GM18511 (cell line): ENCODE results near the gene NDST4.
A peak's percentile ranks its signal among the peaks of the same experiment; 100 is the strongest.

Experiments used
- ATAC-seq: cut with Tn5 transposase; IDR thresholded peaks from one replicate; pipeline ENCODE4 v1.9.1; 2021; ENCODE audit warnings: mild to moderate bottlenecking, moderate library complexity; ENCODE audit not compliant: unreplicated experiment

Gene NDST4

DNA sequence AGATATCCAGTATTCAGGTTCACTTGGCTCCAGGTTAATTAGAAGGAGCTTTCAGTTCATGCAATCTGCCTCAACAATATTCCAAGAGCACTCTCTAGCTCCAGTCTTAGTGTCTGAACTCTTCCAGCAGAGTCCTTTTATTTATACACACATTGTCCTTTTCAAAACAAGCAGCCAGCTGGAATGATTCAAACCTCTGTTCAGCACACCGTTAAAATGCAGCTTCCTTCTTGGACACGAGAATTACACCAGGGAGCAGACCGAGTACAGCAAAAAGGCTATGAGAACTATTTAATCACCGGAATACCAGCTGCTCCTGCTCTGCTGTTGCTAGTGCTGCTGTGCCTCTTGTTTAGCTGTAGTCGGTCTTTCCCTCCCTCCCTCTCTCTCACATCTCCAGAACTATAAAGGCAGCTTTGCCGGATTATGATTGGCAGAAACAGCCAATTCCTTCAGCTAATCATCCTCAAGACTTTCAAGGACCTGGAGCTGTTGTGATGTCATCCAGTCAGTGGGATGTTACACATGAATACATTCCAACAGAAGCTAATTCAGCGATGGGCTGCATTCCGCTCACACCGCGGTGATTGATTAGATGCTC is at the start of gene NDST4:
TSS of gene NDST4 (minus strand) at position 115 of the 601 bp plus-strand sequence. CDS start 36,584 bp downstream, outside the sequence.
- ATAC-seq = no peak

DNA sequence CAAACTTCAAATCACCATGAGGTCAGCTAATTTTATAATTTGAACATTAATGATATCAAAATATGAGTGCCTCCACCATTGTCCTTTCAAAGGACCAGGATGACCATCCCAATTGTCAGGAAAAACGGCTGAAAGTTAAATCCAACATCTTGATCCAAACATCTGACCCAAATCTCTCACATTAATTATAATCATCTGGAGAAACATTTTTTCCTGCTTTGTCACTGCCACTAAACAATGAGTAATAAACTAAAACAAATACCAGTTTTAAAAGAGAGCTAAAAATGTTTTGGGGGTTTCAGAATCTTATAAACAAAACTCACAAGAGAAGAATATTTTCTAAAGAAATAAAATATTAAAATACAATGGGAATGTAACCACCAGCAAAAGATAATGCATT is 45.7 kb upstream of the NDST4 start:
- ATAC-seq = no peak

DNA sequence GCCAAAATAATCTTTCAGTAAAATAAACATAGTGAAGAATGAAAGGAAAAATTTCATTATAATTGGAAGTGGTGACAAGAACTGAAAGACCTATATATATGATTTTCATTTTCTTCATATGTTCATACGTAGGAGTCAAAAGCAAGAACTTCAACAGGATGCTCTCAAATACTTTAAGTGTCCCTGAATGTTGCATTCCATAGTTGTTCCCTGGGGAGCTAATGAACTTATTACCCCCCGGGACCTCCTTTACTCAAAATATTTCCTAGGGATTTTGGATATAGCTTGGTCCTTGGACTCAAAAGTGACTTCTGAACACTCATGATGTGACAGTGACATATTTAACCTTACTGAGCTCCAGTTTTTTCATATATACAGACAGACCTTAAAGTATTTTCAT is 44.9 kb upstream of the NDST4 start:
- ATAC-seq = no peak

DNA sequence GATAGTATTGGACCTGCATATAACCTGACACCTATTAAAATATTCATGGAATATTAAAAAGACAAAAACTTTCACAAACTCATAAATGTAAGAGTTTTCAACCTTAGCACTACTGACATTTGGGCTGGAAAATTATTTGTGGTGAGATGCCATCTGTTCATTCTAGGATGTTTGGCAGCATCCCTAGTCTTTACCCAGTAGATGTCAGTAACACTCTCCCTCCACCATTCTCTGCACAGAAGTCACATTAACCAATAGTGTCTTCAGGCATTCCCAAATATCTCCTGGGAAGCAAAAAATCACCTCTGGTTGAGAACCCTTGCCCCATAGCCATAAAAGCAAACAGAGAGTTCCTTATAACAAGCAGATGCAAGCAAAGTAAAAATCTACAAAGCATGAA is 41.4 kb upstream of the NDST4 start:
- no peak for ATAC-seq

DNA sequence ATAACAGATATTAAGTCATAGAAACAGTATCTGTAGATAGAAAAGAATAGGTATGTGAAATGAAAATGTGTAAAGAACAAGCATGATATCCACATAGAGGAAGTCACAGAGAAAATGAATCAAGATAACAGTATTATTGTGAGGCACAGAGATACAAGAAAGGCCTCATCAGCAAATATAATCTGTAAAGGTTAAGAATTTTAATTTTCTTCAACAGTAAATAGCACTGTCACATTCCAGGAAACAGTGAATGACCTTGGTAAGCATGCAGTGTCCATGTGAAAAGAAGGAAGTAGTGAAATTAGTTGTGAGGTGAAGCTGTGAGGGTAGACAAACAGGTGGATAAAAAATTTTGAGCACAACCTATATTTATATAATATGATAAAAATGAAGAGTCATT is 39.5 kb upstream of the NDST4 start:
- no peak for ATAC-seq

DNA sequence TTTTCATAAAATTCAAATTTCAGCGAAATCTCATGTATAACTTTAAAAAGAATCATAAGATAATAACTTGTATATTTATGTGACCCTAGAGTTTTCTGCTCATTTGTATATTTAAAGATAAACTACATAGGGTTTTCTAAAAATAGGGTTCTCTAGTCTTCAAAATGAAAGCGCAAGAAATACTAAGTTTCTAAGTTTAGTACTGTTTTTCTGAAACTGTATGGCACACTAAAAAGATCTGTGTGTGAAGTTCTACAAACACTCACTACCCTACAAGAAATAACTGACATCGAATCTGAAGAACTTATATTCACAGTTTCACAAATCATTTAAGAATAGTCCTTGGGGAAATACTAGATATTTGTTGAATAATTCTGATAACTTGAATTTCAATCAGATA is 38.7 kb upstream of the NDST4 start:
- peak; percentile 62 for ATAC-seq

DNA sequence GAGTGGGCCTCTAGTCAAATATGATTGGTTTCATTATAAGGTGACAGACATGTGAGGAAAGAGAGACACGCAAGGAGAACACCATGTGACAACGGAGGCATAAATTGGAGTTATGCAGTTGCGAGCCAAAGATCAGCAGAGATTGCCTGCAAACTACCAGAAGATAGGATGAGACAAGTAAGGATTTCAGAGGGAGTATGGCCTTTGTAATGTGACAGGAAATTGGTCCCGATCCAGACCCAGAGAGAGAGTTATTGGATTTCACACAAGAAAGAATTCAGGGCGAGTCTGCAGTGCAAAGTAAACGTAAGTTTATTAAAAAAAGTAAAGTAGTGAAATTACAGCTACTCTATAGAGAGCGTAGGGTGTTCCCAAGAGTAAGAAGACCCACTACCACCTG is 35.7 kb upstream of the NDST4 start:
- ATAC-seq = no peak

DNA sequence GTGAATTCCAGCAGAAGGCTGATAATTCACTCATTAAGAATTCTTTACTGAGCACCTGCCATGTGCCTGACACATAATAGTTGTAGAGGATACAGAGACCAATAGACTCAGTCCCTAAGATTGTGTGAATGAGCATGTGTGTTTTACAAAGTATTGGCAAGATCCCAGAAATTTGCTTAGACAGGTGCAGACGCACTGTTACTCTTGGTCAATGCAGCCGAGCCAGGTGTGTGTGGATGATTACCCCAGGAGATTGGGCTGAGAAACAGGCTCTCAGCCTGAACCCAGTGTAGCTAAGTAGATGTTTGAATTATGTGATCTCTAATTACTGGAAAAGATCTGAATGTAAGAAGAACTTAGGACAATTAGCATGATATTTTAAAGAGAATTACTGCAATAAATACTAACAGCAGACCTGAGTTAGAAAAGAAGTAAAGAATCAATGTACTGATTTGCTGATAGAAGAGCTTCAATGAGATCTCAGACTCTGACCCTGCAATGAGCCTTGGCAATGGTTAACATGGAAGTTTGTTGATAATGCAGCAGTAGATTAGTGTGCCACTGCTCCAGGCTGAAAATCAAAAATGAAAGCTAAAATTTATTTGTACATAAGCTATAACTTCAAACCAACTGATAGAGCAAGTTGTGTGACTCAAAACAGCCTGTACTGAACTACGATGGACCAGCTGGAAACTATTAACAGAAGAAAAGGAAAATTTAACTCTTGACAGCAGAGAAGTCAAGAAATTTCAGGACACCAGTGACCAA is 32.2 kb upstream of the NDST4 start:
- ATAC-seq = no peak

DNA sequence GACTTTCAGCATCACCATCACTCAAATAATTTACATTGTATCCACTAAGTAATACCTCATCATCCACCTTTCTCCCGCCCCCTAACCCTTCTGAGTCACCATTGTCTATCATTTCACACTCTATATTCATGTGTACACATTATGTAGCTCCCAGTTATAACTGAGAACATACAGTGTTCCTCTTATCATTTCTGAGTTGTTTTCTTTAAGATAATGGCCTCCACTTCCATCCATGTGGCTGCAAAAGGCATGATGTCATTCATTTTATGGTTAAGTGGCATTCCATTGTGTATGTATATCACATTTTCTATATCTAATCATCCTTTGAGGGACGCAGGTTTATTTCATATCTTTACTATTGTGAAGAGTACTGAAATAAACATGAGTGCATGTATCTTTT is 14.6 kb upstream of the NDST4 start:
- no peak for ATAC-seq

DNA sequence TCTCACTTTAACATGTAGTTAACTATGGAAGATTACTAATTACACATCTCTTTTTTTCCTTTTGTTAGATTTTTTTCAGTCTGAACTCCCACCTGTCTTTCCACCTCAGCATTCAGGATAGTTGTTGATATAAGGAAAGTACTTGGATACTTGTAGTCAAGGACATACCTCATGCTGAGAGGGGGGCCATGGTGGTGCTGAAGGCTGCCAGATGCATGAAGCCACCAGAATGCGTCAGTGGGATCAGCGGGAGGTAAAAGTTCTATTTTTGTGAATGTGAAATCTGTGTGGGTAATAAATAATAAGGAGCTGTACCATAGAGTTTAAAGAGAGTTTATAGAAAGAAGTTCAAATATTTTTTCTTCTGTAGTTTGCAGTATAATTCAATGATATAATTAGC is 13.1 kb upstream of the NDST4 start:
- no peak for ATAC-seq

DNA sequence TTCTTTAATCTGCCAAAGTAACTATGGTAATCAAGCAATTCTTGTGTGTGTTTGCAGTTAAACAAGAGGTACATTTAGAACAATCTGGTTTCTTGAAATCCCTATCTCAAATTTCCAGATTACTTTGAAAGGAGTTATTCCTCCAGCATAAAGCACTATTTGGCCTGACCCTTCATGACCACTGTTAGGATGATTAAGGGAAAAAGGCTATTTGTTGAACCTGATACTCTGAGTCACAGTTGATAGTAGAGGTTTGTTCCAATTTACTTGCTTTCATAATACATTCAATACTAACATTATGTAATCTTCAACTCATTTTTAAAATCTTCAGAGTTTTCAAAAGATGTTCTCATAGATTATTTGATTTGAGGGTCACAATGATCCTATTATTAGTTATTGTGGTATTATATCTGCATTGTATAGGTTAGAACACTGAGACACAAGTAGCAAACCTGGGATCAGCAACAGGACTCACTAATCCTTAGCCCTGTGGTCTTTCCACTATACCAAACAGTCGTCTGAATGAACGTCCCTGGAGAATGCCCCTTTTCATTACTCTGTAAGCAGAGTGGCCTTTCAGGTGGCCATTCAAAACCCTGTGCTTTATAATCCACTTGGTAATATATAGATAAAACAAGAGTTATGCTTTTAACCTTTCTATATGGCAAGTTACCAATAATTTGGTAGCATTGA is 8.1 kb upstream of the NDST4 start:
- no peak for ATAC-seq

DNA sequence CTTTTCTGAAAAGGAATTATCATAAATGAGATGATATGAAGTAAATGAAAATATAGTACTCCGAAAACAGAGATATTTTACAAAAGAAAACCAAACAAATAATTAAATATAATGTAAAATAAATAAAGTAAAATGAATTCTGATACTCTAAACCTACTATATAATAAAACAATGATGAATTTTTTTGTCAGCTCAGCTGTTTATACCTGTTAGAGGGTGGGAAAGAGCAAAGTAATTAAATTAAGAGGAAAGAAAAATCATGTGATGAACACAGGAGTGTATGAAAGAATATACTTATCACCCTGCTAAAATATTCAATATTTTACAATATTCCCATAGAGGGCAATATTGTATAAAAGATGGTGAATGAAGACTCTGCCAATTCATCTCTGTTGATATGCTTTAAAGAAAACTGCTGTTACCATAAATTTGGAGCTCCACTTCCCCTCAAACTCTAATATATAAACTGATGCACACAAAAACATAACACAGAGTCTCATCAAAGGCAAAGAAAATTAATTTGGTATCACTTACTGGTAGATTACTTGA is 6.5 kb upstream of the NDST4 start:
- no peak for ATAC-seq

DNA sequence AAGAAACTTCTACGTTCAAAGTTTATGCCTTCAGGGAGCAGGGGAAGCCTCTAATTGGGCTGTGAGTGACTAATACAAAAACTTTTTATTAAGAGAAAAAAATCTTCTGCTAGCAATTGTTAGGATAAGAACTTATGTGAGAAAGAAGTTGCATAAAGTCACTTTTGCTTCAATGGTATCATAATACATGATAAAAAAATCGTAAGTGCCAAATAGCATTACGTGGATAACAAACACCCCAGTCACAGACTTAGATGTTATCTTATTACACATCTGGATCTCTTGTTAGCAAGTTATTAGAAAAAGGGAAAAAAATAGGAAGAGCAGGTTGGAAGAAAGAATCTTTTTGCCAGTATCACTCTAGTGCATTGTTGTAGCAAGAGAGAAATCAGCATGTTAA is 4.2 kb upstream of the NDST4 start:
- ATAC-seq = no peak

DNA sequence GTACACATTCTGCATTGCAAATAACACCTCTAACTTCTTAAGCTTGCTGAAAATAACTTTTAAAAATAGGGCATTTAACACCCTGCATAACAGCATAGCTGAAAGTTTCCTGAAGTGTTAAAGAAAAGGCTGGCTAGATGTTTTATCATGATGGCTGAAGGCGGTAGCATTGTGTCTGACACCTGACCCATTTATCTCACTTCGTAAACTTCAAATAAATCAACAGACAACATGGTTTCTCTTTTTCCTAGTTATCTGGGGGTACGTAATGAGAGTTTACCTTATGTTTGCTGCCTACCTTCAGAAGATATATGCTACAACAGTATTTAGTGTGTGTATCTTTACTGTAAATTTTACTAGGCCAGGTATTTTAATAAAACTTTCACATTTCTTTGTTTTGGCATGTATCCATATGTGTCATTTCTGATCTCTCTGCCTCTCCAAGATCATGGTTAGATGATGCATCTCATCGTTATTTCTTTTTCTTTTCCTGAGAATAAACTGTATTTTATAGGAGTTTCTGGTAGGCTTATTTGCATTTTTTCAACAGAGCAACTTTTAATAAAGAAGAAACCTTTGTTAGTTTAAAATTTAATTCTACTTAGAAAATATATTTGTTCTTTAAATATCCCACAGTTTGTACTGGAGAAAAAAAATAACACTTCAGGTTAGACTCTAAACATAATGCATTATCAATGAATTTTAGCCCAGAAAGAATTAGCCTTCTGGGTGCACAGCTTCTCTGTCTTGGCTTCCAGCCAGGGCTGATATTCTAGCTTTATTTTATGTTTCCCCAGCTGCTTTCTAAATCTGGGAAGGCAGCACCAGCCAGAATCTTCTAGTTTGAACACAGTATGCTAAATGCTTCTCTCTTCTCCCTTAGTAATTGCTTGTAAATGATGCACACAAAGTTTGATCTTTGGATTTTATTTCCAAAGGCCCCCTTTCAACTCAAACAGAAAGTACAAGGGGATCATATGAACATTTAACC is 2.9 kb downstream of the NDST4 start:
- ATAC-seq = no peak

DNA sequence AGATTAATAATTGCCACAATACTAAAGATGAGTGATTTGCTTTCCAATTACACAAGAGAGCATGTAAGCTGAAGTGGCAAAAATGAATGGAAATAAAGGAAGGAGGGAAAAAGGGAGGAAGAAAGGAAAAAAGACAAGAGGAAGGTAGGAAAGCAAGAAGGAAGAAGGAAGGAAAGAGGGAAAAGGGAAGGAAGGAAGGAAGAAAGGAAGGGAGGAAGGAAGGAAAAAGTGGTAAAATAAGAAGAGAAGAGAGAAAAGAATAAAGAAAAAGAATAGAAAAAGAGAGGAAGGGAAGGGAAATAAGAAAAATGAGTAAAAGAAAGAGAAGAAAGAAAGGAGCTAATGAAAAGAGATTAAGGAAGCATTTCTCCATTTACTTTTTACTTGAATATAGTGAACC is 4.6 kb downstream of the NDST4 start:
- ATAC-seq = no peak

DNA sequence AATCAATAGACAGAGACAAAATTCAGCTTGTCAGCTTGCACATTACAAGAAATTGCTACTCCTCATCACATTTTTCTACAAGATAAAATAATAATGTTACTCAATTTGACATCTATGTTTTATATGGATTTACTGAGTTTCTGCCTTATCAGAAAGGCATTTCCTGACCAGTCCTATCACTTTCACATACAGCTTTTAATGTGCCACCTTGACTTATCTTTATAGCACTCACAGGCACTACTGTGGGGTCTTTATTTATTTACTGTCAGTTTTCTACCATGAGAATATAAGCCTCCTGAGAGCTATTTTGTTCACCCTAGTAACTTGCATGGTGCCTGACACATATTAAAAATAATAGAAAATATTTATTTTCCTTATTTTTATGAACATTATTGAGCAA is 6.0 kb downstream of the NDST4 start:
- no peak for ATAC-seq

DNA sequence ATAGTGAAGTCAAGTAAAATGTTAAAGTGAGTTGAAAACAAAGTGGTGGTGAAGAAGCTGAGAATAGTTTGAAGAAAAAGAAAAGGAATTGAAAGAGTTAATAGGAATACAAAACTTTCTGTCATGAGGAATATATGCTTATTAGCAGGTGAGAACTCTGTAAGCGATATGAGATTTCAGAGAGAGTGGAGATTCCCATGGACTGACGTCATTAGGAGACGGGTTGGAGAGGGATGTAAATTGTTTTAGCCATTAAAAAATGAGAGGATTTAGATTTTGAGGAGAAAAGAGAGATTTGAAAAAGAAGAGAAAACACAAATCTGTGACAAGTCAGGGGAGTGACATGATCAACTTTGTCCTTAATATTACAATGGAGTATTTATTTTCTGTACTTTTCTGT is 11.7 kb downstream of the NDST4 start:
- ATAC-seq = no peak

DNA sequence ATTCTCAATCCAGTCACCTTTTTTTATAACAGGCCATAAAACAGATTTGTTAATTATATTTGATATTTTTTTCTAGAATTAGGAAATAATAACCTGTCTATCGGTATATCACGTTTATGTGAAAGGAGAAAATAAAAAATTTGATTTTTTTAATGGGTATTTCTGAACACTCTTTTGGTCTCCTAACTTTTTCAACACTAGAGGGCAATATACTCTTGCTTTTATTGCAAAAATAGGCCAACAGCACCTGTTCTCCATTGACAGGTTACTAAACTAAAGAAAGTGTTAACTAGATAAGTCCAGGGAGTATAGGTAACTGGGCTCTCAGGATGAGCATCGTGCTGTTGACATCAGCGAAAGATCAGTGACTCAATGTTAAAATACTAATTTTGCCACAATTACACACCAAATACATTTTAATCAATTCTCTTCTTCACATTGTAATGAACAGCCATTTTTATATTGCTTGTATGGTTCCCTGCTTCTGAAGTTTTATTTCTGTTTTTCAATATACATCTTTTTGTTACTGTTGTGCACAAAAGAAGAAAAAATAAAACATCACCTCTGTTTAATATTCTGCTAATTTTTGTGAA is 22.8 kb downstream of the NDST4 start:
- ATAC-seq = peak; percentile 89

DNA sequence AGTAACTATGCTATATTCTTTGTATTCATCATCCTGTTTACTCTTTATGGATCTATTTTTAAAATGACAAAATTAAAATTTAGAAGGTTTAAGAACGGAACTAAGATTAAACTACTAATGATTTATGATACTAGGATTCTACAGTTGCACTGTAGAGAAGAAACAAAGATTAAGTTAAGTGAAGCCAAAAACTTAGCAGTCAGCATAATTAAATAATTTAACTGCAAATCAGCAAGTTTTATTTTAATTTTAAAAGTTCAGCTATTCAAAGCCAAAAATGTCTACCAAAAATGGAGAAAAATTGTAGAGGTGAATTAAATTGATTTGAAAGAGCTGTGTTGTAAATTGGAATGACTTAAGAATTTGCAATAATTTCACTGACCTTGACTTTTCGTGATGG is 30.8 kb downstream of the NDST4 start:
- no peak for ATAC-seq

DNA sequence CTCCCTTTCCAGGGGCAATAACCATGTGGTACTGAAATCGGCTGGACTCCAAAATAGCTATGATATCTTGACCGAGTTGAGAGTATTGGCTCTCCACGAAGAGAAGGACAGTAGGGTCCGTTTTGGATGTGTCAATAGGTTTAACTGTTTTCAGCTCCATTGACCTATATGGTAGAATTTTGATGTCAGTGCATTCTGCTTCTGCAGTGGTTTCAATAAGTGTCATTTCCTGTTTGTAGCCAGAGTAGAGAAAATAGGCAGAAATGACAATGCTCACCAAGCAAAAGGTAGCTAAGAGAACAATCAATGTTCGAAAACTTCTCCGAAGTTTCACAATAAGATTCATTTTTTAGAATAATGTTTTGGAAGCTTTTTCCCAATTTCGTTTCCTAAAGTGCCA is 36.7 kb downstream of the NDST4 start:
- no peak for ATAC-seq
